Muscle layer of colon (tissue), 2 donors: Measurements from ENCODE around the gene KHSRP.
"Not testable (repeated sequence)": the region's sequence is repeated elsewhere in the genome, so short reads cannot be mapped to it uniquely, and the experiment has no call there.

ENCODE experiments used
- H3K27ac ChIP-seq: one replicate; pipeline ENCODE4 v1.7.0; 2013; ENCODE audit warnings: low read depth, mild to moderate bottlenecking, low read length, moderate library complexity
- H3K27me3 ChIP-seq, 2 donors: one replicate each; pipeline ENCODE4 v1.7.0; 2013; ENCODE audit warnings: low read length in 2 of 2, mild to moderate bottlenecking in 2 of 2; ENCODE audit not compliant: insufficient read depth in 2 of 2, control insufficient read depth in 1 of 2
- H3K36me3 ChIP-seq: one replicate; pipeline ENCODE4 v1.7.0; 2013; ENCODE audit warnings: mild to moderate bottlenecking, low read length; ENCODE audit not compliant: insufficient read depth
- H3K4me1 ChIP-seq: one replicate; pipeline ENCODE4 v1.7.0; 2013; ENCODE audit warnings: mild to moderate bottlenecking, low read length; ENCODE audit not compliant: insufficient read depth
- H3K4me3 ChIP-seq, 2 donors: one replicate each; pipeline ENCODE4 v1.7.0; 2013; ENCODE audit warnings: low read length in 2 of 2, low read depth in 1 of 2, mild to moderate bottlenecking in 1 of 2, moderate library complexity in 1 of 2
- H3K9ac ChIP-seq: one replicate; pipeline ENCODE4 v1.7.0; 2013; ENCODE audit warnings: low read length
- H3K9me3 ChIP-seq: one replicate; pipeline ENCODE4 v1.7.0; 2013; ENCODE audit warnings: mild to moderate bottlenecking, low read length
- donor health status: abdominal sarcoma.
- donor health status: Adenocarcinoma of cecum.

The KHSRP gene

DNA sequence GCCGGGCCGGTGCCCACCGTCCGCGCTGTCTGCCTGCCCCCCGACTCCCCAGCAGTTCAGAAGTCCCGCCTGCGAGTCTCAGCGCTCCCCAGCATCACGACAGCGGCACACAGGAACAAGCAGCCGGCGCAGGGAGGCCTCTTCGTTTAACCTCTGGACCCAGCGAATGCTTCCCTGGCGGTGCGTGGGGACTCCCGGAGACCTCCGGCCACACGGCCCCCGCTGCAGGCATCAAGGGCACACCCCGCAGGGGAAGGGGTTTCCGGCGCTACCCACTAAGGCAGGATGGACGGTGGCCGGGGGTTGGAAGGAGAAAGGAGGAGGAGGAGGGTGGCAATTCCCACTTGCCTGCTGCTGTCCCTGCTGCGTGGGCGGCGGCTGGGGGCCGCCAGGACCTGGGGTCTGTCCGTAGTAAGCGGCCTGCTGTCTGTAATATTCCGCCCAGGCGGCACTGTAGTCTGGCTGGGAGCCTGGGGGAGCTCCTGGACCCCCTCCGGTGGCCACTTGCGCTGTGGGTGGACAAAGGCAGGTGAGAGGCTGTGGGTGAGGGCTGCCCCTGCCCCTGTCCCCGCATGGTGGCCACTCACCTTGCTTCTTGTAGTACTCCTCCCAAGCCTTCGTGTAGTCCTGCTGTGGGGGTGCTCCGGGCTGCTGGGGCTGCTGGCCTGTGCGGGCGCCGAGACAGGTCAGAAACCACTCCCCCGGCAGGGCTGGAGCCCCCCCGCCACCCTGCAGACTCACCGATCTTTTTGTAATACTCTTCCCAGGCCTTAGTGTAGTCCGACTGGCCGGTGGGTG lies 9.6 kb downstream of the KHSRP start:
- H3K9me3 ChIP-seq = no peaks in the 10 kb centered on the region
- H3K36me3 ChIP-seq = peaks cover 49% of the 10 kb centered on the region
- no peaks in the 10 kb centered on the region for H3K27me3 ChIP-seq
- H3K4me3 ChIP-seq = no peak overlapping the region
- no peak overlapping the region for H3K27ac ChIP-seq
- no peaks in the 10 kb centered on the region for H3K4me1 ChIP-seq
- H3K9ac ChIP-seq = no peak overlapping the region

- Histone ChIP-seq H3K27ac (no peak overlapping the region), H3K9ac (no peak overlapping the region), H3K4me1 (no peaks in the 10 kb centered on the region), H3K27me3 (no peaks in the 10 kb centered on the region), H3K9me3 (no peaks in the 10 kb centered on the region), H3K4me3 (no peak overlapping the region), H3K36me3 (peaks cover 39% of the 10 kb centered on the region)
These were observed 10.6 kb downstream of the KHSRP start for GRCh38 chr19:6413721-6414643.

DNA sequence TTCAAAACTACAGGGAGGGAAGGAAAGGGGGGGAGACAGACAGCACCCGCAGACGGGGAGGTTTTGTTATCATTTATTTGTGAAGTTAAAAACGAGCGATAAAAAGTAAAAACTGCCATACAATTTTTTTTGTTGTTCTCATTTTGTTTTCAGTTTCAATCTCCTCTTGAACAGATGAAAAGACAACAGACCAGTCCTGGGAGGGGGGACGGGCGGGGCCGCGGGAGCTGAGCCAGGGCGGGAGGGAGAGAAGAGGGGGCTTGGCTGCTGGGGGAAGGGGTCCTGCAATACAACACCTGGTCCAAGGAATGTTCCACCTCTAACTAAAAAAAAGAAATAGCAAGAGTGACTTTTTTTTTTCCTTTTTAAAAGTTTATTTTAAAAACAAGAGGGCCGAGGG lies 11.3 kb downstream of the KHSRP start:
- H3K9ac ChIP-seq = no peak overlapping the region
- no peaks in the 10 kb centered on the region for H3K4me1 ChIP-seq
- peaks cover 32% of the 10 kb centered on the region for H3K36me3 ChIP-seq
- H3K27ac ChIP-seq = no peak overlapping the region
- H3K27me3 ChIP-seq = no peaks in the 10 kb centered on the region
- no peaks in the 10 kb centered on the region for H3K9me3 ChIP-seq
- no peak overlapping the region for H3K4me3 ChIP-seq

DNA sequence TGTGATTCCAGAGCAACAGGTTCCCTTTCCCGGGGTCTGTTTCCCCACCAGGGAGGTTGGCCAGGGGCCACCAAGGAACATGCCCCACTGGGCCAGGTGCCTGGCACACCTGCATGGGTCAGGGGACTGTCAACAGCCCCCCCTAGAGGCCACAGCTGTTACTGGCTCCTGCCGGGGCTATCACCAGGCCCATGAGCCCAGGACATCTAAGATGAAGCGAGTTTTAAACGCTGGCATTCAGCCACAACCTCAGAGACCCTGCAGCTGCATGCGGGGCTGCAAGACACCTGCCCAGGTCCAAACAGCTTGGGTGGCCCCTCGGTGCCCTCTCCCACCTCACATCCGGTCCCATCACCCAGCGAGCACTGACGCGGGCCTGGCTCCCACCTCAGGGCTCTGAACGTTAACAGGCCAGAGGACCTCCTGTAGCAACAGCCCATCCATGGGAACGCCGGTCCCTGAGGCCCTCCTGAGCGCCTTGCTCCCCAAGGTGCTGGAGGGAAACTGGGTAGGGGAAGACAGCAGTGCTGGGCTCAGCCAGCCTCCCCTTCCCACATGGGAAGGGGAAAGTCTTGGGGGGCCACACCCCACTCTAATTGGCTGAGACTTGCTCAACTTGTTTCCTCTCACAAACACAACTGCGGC lies 12.0 kb downstream of the KHSRP start:
- H3K9me3 ChIP-seq = no peaks in the 10 kb centered on the region

DNA sequence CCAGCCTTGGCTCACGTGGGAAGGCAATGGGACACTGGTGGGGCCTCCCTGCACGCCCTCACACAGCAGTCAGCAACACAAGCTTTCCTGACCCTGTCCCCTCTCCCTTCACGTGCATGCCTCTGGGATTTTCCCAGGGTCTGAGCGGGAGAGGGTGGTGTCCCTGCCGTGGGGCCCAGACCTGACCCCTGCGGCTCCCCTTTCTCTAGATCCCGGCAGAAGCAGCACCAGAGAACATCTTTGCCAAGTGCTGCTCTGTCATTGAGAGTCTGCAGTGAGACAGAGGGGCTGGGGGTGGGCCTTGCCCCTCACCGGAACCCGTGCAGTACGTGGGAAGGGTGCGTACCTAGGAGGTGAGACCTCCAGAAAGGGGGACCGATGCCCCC lies 12.6 kb downstream of the KHSRP start:
- H3K36me3 ChIP-seq = peaks cover 19% of the 10 kb centered on the region
- H3K27ac ChIP-seq = no peak overlapping the region
- no peak overlapping the region for H3K4me3 ChIP-seq
- H3K4me1 ChIP-seq = no peaks in the 10 kb centered on the region
- no peaks in the 10 kb centered on the region for H3K27me3 ChIP-seq
- no peaks in the 10 kb centered on the region for H3K9me3 ChIP-seq
- no peak overlapping the region for H3K9ac ChIP-seq

More for the DNA sequence above, 12.0 kb downstream of the KHSRP start:
- H3K9ac ChIP-seq = no peak overlapping the region
- no peak overlapping the region for H3K27ac ChIP-seq
- no peaks in the 10 kb centered on the region for H3K27me3 ChIP-seq
- no peak overlapping the region for H3K4me3 ChIP-seq
- H3K4me1 ChIP-seq = no peaks in the 10 kb centered on the region
- peaks cover 24% of the 10 kb centered on the region for H3K36me3 ChIP-seq

DNA sequence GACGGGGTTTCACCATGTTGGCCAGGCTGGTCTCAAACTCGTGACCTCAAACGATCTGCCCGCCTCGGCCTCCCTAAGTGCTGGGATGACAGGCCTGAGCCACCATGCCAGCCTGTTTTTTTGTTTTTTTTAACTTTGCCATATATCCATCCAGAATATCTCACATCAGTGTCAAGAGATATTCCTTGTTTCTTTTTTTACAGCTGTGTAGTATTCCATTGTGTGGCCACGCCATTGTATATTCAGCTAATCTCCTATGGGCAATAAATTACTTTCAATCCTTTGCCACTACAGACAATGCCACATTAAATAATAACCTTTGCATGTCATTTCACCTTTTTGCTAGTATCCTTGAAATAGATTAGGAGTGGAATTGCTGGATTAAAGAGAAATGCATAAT lies 15.3 kb downstream of the KHSRP start:
- H3K4me3 ChIP-seq = no peak overlapping the region
- H3K4me1 ChIP-seq = no peaks in the 10 kb centered on the region
- H3K27ac ChIP-seq = no peak overlapping the region
- no peaks in the 10 kb centered on the region for H3K27me3 ChIP-seq
- H3K9me3 ChIP-seq = no peaks in the 10 kb centered on the region
- peaks cover 3% of the 10 kb centered on the region for H3K36me3 ChIP-seq
- H3K9ac ChIP-seq = no peak overlapping the region

DNA sequence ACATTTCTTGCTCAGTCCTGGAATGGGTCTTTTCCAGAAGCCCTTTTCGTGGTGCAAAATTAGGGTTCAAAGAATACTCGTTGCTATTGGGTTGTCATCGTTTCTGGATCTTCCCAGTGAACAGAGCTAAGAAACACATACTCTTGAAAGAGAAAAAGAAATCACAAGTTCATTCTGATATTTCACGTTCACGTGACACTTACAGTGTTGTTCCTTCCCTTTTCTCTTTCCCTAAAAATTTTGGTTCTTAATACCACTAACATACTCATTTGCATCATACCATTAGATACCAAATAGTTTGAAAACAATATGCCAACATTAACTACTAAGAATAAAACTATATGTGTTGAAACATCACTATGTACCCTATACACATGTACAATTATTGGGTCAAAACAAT lies 18.2 kb downstream of the KHSRP start:
- no peaks in the 10 kb centered on the region for H3K9me3 ChIP-seq
- no peak overlapping the region for H3K4me3 ChIP-seq
- H3K9ac ChIP-seq = no peak overlapping the region
- H3K36me3 ChIP-seq = no peaks in the 10 kb centered on the region
- H3K27ac ChIP-seq = no peak overlapping the region
- H3K4me1 ChIP-seq = no peaks in the 10 kb centered on the region
- no peaks in the 10 kb centered on the region for H3K27me3 ChIP-seq

DNA sequence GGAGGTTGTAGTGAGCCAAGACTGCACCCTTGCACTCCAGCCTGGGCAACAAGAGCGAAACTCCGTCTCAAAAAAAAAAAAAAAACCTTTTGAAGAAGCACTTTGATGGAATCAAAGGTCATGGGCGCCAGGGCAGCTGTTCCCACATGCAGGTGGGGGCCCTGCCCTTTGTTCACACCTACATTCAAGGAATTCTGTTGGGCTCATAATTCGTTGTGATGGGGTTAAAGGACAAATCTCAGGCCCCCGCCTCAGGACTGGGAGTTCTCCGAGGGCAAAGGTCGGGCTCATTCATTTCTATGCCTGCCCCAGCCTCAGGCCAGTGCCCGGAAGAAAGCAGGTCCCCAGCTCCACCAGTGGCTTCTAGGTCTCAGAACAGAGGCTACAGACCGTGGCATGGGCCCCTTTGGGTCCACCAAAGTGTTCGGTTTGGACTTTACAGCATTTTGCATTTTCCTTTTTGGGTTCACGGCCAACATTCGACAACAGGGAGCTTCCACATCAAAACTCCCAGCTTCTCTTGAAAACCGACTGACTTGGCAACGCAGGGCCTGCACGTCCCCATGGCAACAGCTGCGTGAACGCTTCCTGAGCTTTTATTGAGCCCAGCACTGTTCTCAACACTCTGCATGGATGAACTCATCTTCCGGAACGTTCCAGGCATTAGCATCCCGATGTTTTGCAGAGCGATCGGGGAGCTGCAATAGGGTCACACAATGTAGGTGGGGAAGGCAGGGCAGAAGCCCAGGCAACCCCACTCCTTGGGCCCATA lies 21.6 kb downstream of the KHSRP start:
- Histone ChIP-seq H3K36me3 (no peaks in the 10 kb centered on the region), H3K27ac (no peak overlapping the region), H3K4me3 (no peak overlapping the region), H3K4me1 (no peaks in the 10 kb centered on the region), H3K9ac (no peak overlapping the region), H3K9me3 (no peaks in the 10 kb centered on the region), H3K27me3 (no peaks in the 10 kb centered on the region)

- Histone ChIP-seq H3K4me3 (no peak overlapping the region), H3K27ac (no peak overlapping the region), H3K9me3 (no peaks in the 10 kb centered on the region), H3K36me3 (no peaks in the 10 kb centered on the region), H3K9ac (no peak overlapping the region), H3K27me3 (no peaks in the 10 kb centered on the region), H3K4me1 (no peaks in the 10 kb centered on the region)
These were observed 22.6 kb downstream of the KHSRP start for GRCh38 chr19:6402058-6402457.

- H3K4me3 ChIP-seq, H3K27me3 ChIP-seq, H3K27ac ChIP-seq, H3K9ac ChIP-seq, H3K4me1 ChIP-seq, H3K9me3 ChIP-seq, H3K36me3 ChIP-seq: not testable (repeated sequence)
These were observed 24.3 kb downstream of the KHSRP start for GRCh38 chr19:6400062-6400944.
